ENCODE measurements around the gene EIF2S1.

DNA sequence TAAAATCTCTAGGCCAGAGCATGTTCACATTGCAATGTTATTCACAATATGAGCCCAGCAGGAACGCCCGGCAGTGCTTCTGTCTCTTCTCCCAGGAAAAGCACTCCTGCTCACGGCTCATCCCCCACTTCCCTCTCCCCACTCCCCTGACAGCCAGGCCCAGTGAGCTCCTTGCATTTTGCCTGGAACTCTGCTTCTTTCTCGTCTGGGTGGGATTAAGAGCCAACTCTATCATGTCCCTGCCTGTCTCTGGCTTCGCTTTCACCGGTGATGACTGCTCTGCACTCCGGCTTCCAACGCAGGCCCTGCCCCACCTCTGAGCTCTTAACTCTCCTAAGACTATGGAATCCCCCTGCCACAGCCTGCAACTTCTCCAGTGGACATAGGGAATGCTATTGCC, 49.3 kb downstream of the EIF2S1 start:
- TF ChIP-seq TAF1 (IDR thresholded peaks at IDR 0.05; ENCODE audit: low read depth, low read length) = no peak
- TF ChIP-seq SPI1 (IDR thresholded peaks at IDR 0.05; ENCODE audit: low read depth, low read length) = no peak
- no peak for TF ChIP-seq POLR2AphosphoS5 (IDR thresholded peaks at IDR 0.05; ENCODE audit: low read depth, low read length)
- TF ChIP-seq POLR2A (IDR thresholded peaks at IDR 0.05; ENCODE audit: low read depth, low read length) = no peak
- TF ChIP-seq PAX5 (IDR thresholded peaks at IDR 0.05; ENCODE audit: insufficient read depth, low read length, severe bottlenecking) = no peak
- TF ChIP-seq POU2F2 (IDR thresholded peaks at IDR 0.05; ENCODE audit: low read depth, low read length) = no peak
